C4-2B (cell line): ENCODE results near the gene DEDD.

ENCODE experiments used
- H3K27ac ChIP-seq: fragments of 450-650 bp; 2 replicates; pipeline ENCODE4 v1.5.1; 2017
- CTCF ChIP-seq: fragments of 450-650 bp; conservative IDR thresholded peaks from 2 replicates; pipeline ENCODE4 v1.5.1; 2017; ENCODE audit warnings: mild to moderate bottlenecking
- ZFX ChIP-seq: fragments of 450-650 bp; IDR thresholded peaks from 2 replicates; pipeline ENCODE4 v1.6.1; 2017

The DEDD gene, protein sequence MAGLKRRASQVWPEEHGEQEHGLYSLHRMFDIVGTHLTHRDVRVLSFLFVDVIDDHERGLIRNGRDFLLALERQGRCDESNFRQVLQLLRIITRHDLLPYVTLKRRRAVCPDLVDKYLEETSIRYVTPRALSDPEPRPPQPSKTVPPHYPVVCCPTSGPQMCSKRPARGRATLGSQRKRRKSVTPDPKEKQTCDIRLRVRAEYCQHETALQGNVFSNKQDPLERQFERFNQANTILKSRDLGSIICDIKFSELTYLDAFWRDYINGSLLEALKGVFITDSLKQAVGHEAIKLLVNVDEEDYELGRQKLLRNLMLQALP

GRCh38 chr1:161132410-161133219, at the start of gene DEDD:
DEDD (minus strand) TSS chr1:161132667; CDS start chr1:161124462, 8,205 bp downstream.
- TF ChIP-seq ZFX (no peak; the same call in 1 of the 2 replicates), CTCF (no peak; the same call in none of the 2 replicates)
- H3K27ac ChIP-seq = peak within 1 kb of the TSS; percentile 91

GRCh38 chr1:161182214-161182613, 49.7 kb upstream of the DEDD start:
- no peak overlapping the region for H3K27ac ChIP-seq

DNA sequence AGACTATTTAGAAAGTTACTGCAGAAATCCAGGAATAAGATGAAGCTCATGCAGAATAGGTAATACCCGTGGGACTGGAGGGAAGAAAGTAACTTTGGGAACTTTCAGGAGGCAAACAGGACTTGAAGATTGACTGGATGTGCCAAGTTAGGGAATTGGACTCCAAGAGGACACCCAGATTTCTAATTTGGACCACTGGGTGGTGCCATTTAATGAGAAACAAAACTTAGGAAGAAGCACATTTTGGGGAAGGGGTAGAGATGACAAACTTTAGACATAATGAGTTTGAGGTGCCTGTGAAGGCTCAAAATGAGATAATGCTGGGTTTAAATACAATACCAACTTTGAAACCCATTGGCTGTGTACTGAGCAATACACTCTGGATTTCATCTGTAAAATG, 48.2 kb upstream of the DEDD start:
- TF ChIP-seq CTCF (peak; percentile 36), ZFX (no peak)
- H3K27ac ChIP-seq = no peak overlapping the region

More at GRCh38 chr1:161182214-161182613, 49.7 kb upstream of the DEDD start:
- TF ChIP-seq CTCF (no peak), ZFX (no peak)

- H3K27ac ChIP-seq = no peak overlapping the region; the same call in 1 of the 2 replicates
- TF ChIP-seq CTCF = no peak
Observed at GRCh38 chr1:161179698-161180097, 47.2 kb upstream of the DEDD start.

GRCh38 chr1:161177936-161178244, 45.4 kb upstream of the DEDD start:
- TF ChIP-seq CTCF (no peak), ZFX (no peak)
- peak overlapping the region; percentile 84 for H3K27ac ChIP-seq

- TF ChIP-seq CTCF (no peak), ZFX (peak; percentile 52; the same call in 1 of the 2 replicates)
- H3K27ac ChIP-seq = peak within 1 kb of the TSS; percentile 84
Observed at GRCh38 chr1:161177112-161177935, 44.9 kb upstream of the DEDD start, which contains the start of gene B4GALT3. B4GALT3 (minus strand) TSS chr1:161177507; CDS start chr1:161176060, 1,447 bp downstream.
